HCT116 (cell line): ENCODE data around the gene FREY1. TPM values are rescaled to one million over a fixed set of nuclear protein-coding genes. Genes with fewer than 3 reads are reported as not detected.
A peak's percentile ranks its signal among the peaks of the same experiment; 100 is the strongest.

Source experiments
- ATAC-seq: fragments of 200-7000 bp; cut with Tn5 transposase; 2 replicates; pipeline ENCODE4 v1.9.1; 2020; ENCODE audit warnings: mild to moderate bottlenecking, moderate library complexity
- BruUV-seq: library from RNA; stranded (reverse); fragments of 400-500 nt; replicated peaks from 2 replicates; lab custom pipeline; 2021; lab: Mats Ljungman, UMichigan
- CTCF ChIA-PET: fragments of 300-600 bp; sonication (Branson Sonifier 250); formaldehyde crosslinking; loops from one replicate; lab custom pipeline; 2021; ENCODE audit warnings: antibody characterized with exemption; lab: Charles Lee
- POLR2A ChIA-PET: fragments of 300-600, 350-600 bp; sonication (Branson Sonifier 250); formaldehyde crosslinking; loops from one replicate; lab custom pipeline; 2021; ENCODE audit warnings: antibody characterized with exemption; lab: Charles Lee
- RAD21 ChIA-PET, 2 experiments: fragments of 300-600 bp; sonication (Branson Sonifier 250); formaldehyde crosslinking; loops; one replicate each; lab custom pipeline; 2023; ENCODE audit warnings: low total read pairs in 2 of 2; ENCODE audit not compliant: uncharacterized antibody in 2 of 2, unreplicated experiment in 2 of 2, low non-redundant PET in 1 of 2; lab: Charles Lee
- DNase-seq: peaks from one replicate; pipeline ENCODE4 v3.0.0-alpha.2; 2010; ENCODE audit warnings: low read depth, low spot score
- H2AFZ ChIP-seq: fragments of 200-600 bp; shearing (Covaris generic), sonication (generic); 2 replicates; pipeline ENCODE4 v1.6.1; 2017; ENCODE audit warnings: low read depth, mixed run types, mixed read lengths, antibody characterized with exemption, low read length; ENCODE audit not compliant: poor library complexity, severe bottlenecking
- H3K27ac ChIP-seq: 2 replicates; pipeline ENCODE4 v1.5.1; 2012; ENCODE audit warnings: low read depth, low read length
- H3K27me3 ChIP-seq: fragments of 200-600 bp; sonication (generic); 2 replicates; pipeline ENCODE4 v1.6.1; 2016; ENCODE audit warnings: mixed run types, low read length, mixed read lengths; ENCODE audit not compliant: insufficient read depth
- H3K36me3 ChIP-seq, 2 experiments: fragments of 200-500 bp in 1 of 2; fragments of 200-600 bp in 1 of 2; sonication (Bioruptor generic) in 1 of 2; sonication (generic) in 1 of 2; 2 replicates each; pipeline versions ENCODE4 v1.5.1 to v1.6.1; 2014 to 2016; ENCODE audit warnings: low read length in 2 of 2, inconsistent platforms in 1 of 2, mixed read lengths in 1 of 2, mixed run types in 1 of 2; ENCODE audit not compliant: insufficient read depth in 2 of 2, control insufficient read depth in 1 of 2
- H3K4me1 ChIP-seq, 2 experiments: fragments of 200-600 bp in 1 of 2; sonication (generic) in 1 of 2; 2 replicates each; pipeline versions ENCODE4 v1.5.1 to v1.6.1; 2012 to 2017; ENCODE audit warnings: low read length in 2 of 2, inconsistent platforms in 1 of 2, mild to moderate bottlenecking in 1 of 2, mixed read lengths in 1 of 2, mixed run types in 1 of 2, moderate library complexity in 1 of 2; ENCODE audit not compliant: insufficient read depth in 2 of 2, control insufficient read depth in 1 of 2
- H3K4me2 ChIP-seq: fragments of 200-600 bp; sonication (generic); 2 replicates; pipeline ENCODE4 v1.6.1; 2017; ENCODE audit warnings: mixed run types, low read length, mixed read lengths
- H3K4me3 ChIP-seq, 2 experiments: fragments of 200-600 bp in 1 of 2; sonication (generic) in 1 of 2; replicated peaks in 1 of 2; 2 replicates each; pipeline ENCODE4 v1.5.1; 2011 to 2016; ENCODE audit warnings: low read length in 2 of 2, control low read depth in 1 of 2, low read depth in 1 of 2, mild to moderate bottlenecking in 1 of 2, mixed read lengths in 1 of 2, mixed run types in 1 of 2
- H3K79me2 ChIP-seq: fragments of 200-600 bp; sonication (generic); 2 replicates; pipeline ENCODE4 v1.6.1; 2017; ENCODE audit warnings: mild to moderate bottlenecking, mixed run types, low read length, moderate library complexity, mixed read lengths; ENCODE audit not compliant: insufficient read depth
- H3K9ac ChIP-seq: fragments of 200-600 bp; sonication (generic); 2 replicates; pipeline ENCODE4 v1.6.1; 2016; ENCODE audit warnings: low read length, mixed read lengths
- H3K9me2 ChIP-seq: fragments of 200-600 bp; sonication (generic), shearing (Covaris generic); 2 replicates; pipeline ENCODE4 v1.6.1; 2017; ENCODE audit warnings: mixed run types, mild to moderate bottlenecking, moderate library complexity; ENCODE audit not compliant: insufficient read depth
- H3K9me3 ChIP-seq, 2 experiments: fragments of 200-500 bp in 1 of 2; fragments of 200-600 bp in 1 of 2; sonication (Bioruptor generic) in 1 of 2; sonication (generic) in 1 of 2; 2 replicates each; pipeline ENCODE4 v1.6.1; 2014 to 2017; ENCODE audit warnings: low read length in 2 of 2, mixed read lengths in 2 of 2, inconsistent platforms in 1 of 2, low read depth in 1 of 2, mild to moderate bottlenecking in 1 of 2, mixed run types in 1 of 2, moderate library complexity in 1 of 2; ENCODE audit not compliant: control insufficient read depth in 1 of 2, insufficient read depth in 1 of 2
- H4K20me1 ChIP-seq: fragments of 200-600 bp; sonication (generic), shearing (Covaris generic); 2 replicates; pipeline ENCODE4 v1.6.1; 2017; ENCODE audit warnings: mixed run types, mild to moderate bottlenecking, moderate library complexity; ENCODE audit not compliant: insufficient read depth
- EGR1 ChIP-seq: IDR thresholded peaks from 2 replicates; pipeline ENCODE4 v1.6.1; 2012; ENCODE audit warnings: low read depth
- ELF1 ChIP-seq: IDR thresholded peaks from 2 replicates; pipeline ENCODE4 v1.6.1; 2012; ENCODE audit warnings: low read depth, borderline replicate concordance
- FOSL1 ChIP-seq: IDR thresholded peaks from 2 replicates; pipeline ENCODE4 v1.6.1; 2012; ENCODE audit warnings: low read depth
- RAD21 ChIP-seq: IDR thresholded peaks from 2 replicates; pipeline ENCODE4 v1.6.1; 2012; ENCODE audit warnings: low read depth, mild to moderate bottlenecking
- TCF7L2 ChIP-seq: IDR thresholded peaks from 2 replicates; pipeline ENCODE4 v1.7.0; 2011; ENCODE audit warnings: borderline replicate concordance, inconsistent platforms; ENCODE audit not compliant: insufficient read depth, insufficient read length; ENCODE audit errors: extremely low read depth
- YY1 ChIP-seq: IDR thresholded peaks from 2 replicates; pipeline ENCODE4 v1.6.1; 2011; ENCODE audit warnings: low read length, low read depth, moderate library complexity, mild to moderate bottlenecking; ENCODE audit not compliant: insufficient replicate concordance; ENCODE audit errors: extremely low read depth
- intact Hi-C: fragments of 100-400 bp; cut with micrococcal nuclease; formaldehyde crosslinking; loops from 2 replicates; pipeline ENCODE4 v1.10.0; 2022
- total RNA-seq: library from RNA; stranded (reverse); gene quantifications from one replicate; pipeline ENCODE4 v1.2.1, GENCODE V29; 2021; ENCODE audit not compliant: unreplicated experiment

The FREY1 gene
- total RNA-seq, 1 experiment from 2014 or later, result 0.96 TPM

- peak overlapping the region in 1 of 2 experiments; percentile 91; a peak in 3 of 4 replicates for H3K4me3 ChIP-seq
- BruUV-seq, result TSS peak; percentile 46
- peaks cover 0 to 32% of the 10 kb centered on the region in 2 experiments for H3K36me3 ChIP-seq
- no peaks in the 10 kb centered on the region for H4K20me1 ChIP-seq
- H2AFZ ChIP-seq, result no peak overlapping the region
- CTCF ChIA-PET, result no interaction called here
- no peak overlapping the region; the same call in 1 of the 2 replicates for H3K27ac ChIP-seq
- H3K27me3 ChIP-seq, result no peaks in the 10 kb centered on the region
- H3K9ac ChIP-seq, result peak overlapping the region; percentile 84; the same call in 1 of the 2 replicates
- POLR2A ChIA-PET, result interaction anchor here (0.7 kb wide), 1 partner anchor 30 kb away, joined by 4 read pairs; no protein-coding TSS in a partner anchor
- peak overlapping the region; percentile 95 for H3K4me2 ChIP-seq
- H3K9me2 ChIP-seq, result no peaks in the 10 kb centered on the region
- TF ChIP-seq EGR1, result no peak
- no peak for TF ChIP-seq YY1
- TF ChIP-seq ELF1, result no peak
- TF ChIP-seq FOSL1, result no peak
- no peak for TF ChIP-seq RAD21
- no peak for TF ChIP-seq TCF7L2
- no peaks in the 10 kb centered on the region for H3K9me3 ChIP-seq
- DNase-seq, result no peak
- H3K4me1 ChIP-seq, result peaks cover 12 to 17% of the 10 kb centered on the region in 2 experiments
- intact Hi-C loops, result no loop called here
- ATAC-seq, result no peak
- H3K79me2 ChIP-seq, result peaks cover 14% of the 10 kb centered on the region
- RAD21 ChIA-PET, result interaction anchor here in 1 of 2 experiments (0.7 kb wide), 1 partner anchor 169 kb away, joined by 4 read pairs; no protein-coding TSS in a partner anchor
Observed at GRCh38 chr11:45924036-45924915, 17.2 kb upstream of the FREY1 start.
